GM21576 (cell line): ENCODE data around the gene PKD2L1.
"Not testable (repeated sequence)": the region's sequence is repeated elsewhere in the genome, so short reads cannot be mapped to it uniquely, and the experiment has no call there.

Experiments
- ATAC-seq: cut with Tn5 transposase; IDR thresholded peaks from one replicate; pipeline ENCODE4 v1.9.1; 2021; ENCODE audit warnings: mild to moderate bottlenecking, moderate library complexity; ENCODE audit not compliant: unreplicated experiment

The PKD2L1 gene

GRCh38 chr10:100287756-100288155 lies 42.3 kb downstream of the PKD2L1 start:
- ATAC-seq, result no peak

- ATAC-seq, result peak; percentile 86
Measured at GRCh38 chr10:100286051-100287033, 43.7 kb downstream of the PKD2L1 start, which contains the start of gene BLOC1S2. Gene BLOC1S2 (minus strand): TSS chr10:100286680. CDS start chr10:100286659, 21 bp downstream.

- not testable (repeated sequence) for ATAC-seq
Measured at GRCh38 chr10:100285326-100285725, 44.7 kb downstream of the PKD2L1 start.

GRCh38 chr10:100282907-100283306 lies 47.1 kb downstream of the PKD2L1 start:
- ATAC-seq, result no peak

- not testable (repeated sequence) for ATAC-seq
Measured at GRCh38 chr10:100276971-100277370, 53.1 kb downstream of the PKD2L1 start.

- ATAC-seq, result peak; percentile 79
Measured at GRCh38 chr10:100267239-100268104, 62.6 kb downstream of the PKD2L1 start, which contains the start of gene CWF19L1. Gene CWF19L1 (minus strand): TSS chr10:100267638. CDS start chr10:100267593, 45 bp downstream.

- ATAC-seq, result no peak
Measured at GRCh38 chr10:100265821-100266485, 64.1 kb downstream of the PKD2L1 start.

GRCh38 chr10:100254191-100254590 lies 75.8 kb downstream of the PKD2L1 start:
- no peak for ATAC-seq

- ATAC-seq, result no peak
Measured at GRCh38 chr10:100253041-100253440, 77.0 kb downstream of the PKD2L1 start.

- ATAC-seq, result no peak
Measured at GRCh38 chr10:100248820-100249219, 81.2 kb downstream of the PKD2L1 start.

GRCh38 chr10:100245484-100246220 lies 84.4 kb downstream of the PKD2L1 start:
- ATAC-seq, result no peak

GRCh38 chr10:100239851-100240250 lies 90.2 kb downstream of the PKD2L1 start:
- ATAC-seq, result no peak

GRCh38 chr10:100238429-100238828 lies 91.6 kb downstream of the PKD2L1 start:
- ATAC-seq, result no peak
